Liver (tissue), 3 donors: ENCODE results near the gene ST8SIA1.

Source experiments
- CTCF ChIP-seq: fragments of 150-350 bp; IDR thresholded peaks from 2 replicates; pipeline ENCODE4 v1.5.1; 2017; ENCODE audit warnings: improper control_type of control experiment, low read depth, low read length; ENCODE audit not compliant: missing input control
- RAD21 ChIP-seq, 2 donors: IDR thresholded peaks; 2 replicates each; pipeline ENCODE4 v1.6.1; 2016; ENCODE audit warnings: antibody characterized with exemption in 2 of 2, mild to moderate bottlenecking in 2 of 2
- TAF1 ChIP-seq: conservative IDR thresholded peaks from 2 replicates; pipeline ENCODE4 v1.6.1; 2016; ENCODE audit warnings: antibody characterized with exemption, mild to moderate bottlenecking
- YY1 ChIP-seq: IDR thresholded peaks from 2 replicates; pipeline ENCODE4 v1.6.1; 2016; ENCODE audit warnings: antibody characterized with exemption, mild to moderate bottlenecking
- donor health status: healthy.
- donor health status: healthy.

GRCh38 chr12:22289250-22289649 is 45.3 kb downstream of the ST8SIA1 start:
- TF ChIP-seq CTCF, result no peak
- TF ChIP-seq TAF1, result no peak
- TF ChIP-seq YY1, result no peak
- TF ChIP-seq RAD21 (IDR thresholded peaks at IDR 0.05), result no peak
